ENCODE data around the gene B3GNT8.
"Not testable (repeated sequence)": the region's sequence is repeated elsewhere in the genome, so short reads cannot be mapped to it uniquely, and the experiment has no call there.

B3GNT8 gene

DNA sequence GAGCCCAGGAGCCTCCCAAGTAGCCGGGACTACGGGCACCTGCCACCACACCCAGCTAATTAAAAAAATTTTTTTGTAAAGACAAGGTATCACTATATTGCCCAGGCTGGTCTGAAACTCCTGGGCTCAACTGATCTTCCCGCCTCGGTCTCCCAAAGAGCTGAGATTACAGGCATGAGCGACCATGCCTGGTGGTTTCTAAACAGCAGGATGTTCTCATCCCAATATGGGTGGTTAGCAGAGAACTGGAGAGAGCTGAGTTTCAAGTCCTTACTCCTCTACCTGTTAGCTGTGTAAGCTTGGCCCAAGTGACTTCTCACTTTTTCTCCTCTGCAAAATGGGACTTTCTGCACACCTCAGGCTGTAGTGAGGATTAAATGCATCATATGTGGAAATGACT is 42.8 kb downstream of the B3GNT8 start:
- no peak for DNase-seq

DNA sequence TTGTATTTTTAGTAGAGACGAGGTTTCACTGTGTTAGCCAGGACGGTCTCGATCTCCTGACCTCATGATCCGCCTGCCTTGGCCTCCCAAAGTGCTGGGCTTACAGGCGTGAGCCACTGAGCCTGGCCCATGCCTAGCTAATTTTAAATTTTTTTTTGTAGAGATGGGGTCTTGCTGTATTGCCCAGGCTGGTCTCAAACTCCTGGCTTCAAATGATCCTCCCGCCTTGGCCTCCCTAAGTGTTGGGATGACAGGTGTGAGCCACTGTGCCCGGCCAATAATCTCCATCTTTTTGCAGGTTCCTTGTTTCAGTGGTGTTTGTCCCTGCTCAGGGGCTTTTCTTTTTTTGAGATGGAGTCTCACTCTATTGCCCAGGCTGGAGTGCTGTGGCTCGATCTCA is 45.6 kb downstream of the B3GNT8 start:
- DNase-seq: not testable (repeated sequence)

DNA sequence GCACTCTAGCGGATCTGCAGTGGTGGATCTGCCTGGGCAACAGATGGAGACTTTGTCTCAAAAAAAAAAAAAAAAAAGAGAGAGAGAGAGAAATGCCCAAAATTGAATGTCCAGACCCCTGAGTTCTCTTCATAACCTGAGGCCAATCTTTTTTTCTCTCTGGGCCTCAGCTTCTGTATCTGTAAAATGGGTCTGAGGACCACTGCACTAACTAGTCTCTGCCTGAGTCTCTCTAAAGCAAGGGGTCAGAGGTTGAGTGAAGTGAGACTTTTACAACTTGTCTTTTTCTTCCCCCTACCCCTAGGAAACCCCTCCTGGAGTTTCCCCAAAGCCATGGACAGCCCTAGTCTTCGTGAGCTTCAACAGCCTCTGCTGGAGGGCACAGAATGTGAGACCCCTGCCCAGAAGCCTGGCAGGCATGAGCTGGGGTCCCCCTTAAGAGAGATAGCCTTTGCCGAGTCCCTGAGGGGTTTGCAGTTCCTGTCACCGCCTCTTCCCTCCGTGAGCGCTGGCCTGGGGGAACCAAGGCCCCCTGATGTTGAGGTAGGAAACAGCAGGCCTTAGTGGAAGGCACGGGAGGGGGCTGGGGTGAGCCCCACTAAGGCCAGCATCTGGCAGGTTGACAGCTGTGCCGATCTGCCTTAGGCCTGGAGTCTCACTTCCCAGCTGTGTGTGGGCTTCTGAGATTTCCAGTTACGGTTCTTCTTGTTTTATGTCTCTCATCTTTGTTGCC is 49.0 kb downstream of the B3GNT8 start:
- no peak for DNase-seq

GRCh38 chr19:41376998-41377365 is 50.2 kb downstream of the B3GNT8 start:
- DNase-seq: no peak

GRCh38 chr19:41376241-41376997 is 50.8 kb downstream of the B3GNT8 start, which contains the start of gene TMEM91:
Gene TMEM91, plus strand, starts transcription at chr19:41376533. Its CDS starts 1,777 bp downstream, at chr19:41378310.
- DNase-seq: no peak

All from NCI-H187 (cell line).